ENCODE measurements around the gene AURKAIP1.
"Not testable (repeated sequence)": the region's sequence is repeated elsewhere in the genome, so short reads cannot be mapped to it uniquely, and the experiment has no call there.

Gene AURKAIP1

DNA sequence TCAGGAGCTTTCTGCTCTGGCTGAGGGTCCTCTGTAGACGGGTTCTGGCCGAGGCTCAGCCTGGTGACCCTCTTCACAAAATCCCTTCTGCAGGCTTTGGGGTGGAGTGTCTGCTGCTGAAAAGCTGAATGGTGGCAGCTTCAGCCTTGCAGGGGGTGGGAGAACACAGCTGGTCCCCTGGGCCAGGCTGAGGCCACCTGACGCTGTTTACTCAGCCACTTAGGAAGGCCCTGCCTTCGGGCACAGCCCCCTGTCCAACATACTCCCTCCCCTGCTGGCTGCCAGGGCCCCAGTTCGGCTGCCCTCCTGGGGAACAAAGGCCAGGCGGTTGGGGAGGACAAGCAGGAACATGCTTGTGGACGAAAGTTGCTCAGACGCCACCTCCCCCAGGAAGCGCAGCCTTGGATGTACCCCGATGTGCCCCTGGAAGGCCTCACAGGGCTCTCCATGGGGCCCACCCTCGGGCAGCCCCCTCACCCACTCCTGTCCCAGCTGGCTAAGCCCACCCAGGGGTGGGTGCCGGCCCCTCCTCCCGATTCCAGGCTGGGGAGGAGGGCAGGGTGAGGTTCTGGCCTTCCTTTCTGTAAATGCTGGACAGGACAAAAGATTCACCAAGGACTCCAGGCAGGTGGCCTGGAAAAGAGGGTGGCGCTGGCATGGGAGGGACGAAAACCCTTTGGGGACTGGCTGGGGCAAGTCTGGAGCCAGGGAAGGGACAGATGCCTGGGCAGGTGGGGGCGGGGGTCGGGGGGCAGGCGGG, 46.3 kb upstream of the AURKAIP1 start, which contains the start of gene ANKRD65:
TSS of gene ANKRD65 (minus strand) at position 130 of the 760 bp plus-strand sequence. CDS start 271 bp downstream, outside the sequence.
- H3K4me3 ChIP-seq (ENCODE audit: low read depth, low read length): no peak within 1 kb of the TSS
- POLR2A ChIA-PET: no interaction called here
- TF ChIP-seq, protein P1, sequence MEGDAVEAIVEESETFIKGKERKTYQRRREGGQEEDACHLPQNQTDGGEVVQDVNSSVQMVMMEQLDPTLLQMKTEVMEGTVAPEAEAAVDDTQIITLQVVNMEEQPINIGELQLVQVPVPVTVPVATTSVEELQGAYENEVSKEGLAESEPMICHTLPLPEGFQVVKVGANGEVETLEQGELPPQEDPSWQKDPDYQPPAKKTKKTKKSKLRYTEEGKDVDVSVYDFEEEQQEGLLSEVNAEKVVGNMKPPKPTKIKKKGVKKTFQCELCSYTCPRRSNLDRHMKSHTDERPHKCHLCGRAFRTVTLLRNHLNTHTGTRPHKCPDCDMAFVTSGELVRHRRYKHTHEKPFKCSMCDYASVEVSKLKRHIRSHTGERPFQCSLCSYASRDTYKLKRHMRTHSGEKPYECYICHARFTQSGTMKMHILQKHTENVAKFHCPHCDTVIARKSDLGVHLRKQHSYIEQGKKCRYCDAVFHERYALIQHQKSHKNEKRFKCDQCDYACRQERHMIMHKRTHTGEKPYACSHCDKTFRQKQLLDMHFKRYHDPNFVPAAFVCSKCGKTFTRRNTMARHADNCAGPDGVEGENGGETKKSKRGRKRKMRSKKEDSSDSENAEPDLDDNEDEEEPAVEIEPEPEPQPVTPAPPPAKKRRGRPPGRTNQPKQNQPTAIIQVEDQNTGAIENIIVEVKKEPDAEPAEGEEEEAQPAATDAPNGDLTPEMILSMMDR (IDR thresholded peaks at IDR 0.05; ENCODE audit: insufficient read depth, low read length, missing control alignments): no peak
- CTCF ChIA-PET: interaction anchor here (1.1 to 2.2 kb wide), 2 partner anchors 19 to 83 kb away, joined by 3 to 5 read pairs; no protein-coding TSS in a partner anchor
- no peak for DNase-seq (ENCODE audit: low read depth, low spot score)

DNA sequence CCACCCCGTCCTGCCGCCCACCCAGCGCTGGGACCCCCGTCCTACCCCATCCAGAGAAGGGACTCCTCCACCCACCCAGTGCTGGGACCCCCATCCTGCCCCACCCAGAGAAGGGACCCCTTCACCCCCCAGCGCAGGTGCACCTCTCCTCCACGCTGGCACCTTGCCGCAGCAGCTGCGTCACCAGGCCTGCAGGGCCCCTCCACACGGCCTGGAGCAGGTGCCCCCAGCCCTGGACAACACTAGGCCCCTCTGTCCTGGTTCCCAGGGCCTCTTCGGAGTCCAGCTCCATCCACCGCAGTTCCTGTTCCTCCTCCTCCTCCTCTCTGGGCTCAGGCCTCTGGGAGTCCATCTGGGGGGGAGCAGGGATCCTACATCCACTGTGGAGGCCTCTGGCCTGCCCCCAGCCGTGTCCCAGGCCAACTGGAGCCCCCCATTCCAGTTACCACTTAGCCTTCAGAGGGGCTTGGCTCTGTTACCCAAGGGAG, 45.7 kb upstream of the AURKAIP1 start:
- ChIA-PET CTCF (interaction anchor here (1.1 to 2.2 kb wide), 2 partner anchors 20 to 84 kb away, joined by 3 to 5 read pairs; no protein-coding TSS in a partner anchor), POLR2A (no interaction called here)
- TF ChIP-seq, protein P1 (IDR thresholded peaks at IDR 0.05; ENCODE audit: insufficient read depth, low read length, missing control alignments): no peak
- no peak overlapping the region for H3K4me3 ChIP-seq (ENCODE audit: low read depth, low read length)
- no peak for DNase-seq (ENCODE audit: low read depth, low spot score)

DNA sequence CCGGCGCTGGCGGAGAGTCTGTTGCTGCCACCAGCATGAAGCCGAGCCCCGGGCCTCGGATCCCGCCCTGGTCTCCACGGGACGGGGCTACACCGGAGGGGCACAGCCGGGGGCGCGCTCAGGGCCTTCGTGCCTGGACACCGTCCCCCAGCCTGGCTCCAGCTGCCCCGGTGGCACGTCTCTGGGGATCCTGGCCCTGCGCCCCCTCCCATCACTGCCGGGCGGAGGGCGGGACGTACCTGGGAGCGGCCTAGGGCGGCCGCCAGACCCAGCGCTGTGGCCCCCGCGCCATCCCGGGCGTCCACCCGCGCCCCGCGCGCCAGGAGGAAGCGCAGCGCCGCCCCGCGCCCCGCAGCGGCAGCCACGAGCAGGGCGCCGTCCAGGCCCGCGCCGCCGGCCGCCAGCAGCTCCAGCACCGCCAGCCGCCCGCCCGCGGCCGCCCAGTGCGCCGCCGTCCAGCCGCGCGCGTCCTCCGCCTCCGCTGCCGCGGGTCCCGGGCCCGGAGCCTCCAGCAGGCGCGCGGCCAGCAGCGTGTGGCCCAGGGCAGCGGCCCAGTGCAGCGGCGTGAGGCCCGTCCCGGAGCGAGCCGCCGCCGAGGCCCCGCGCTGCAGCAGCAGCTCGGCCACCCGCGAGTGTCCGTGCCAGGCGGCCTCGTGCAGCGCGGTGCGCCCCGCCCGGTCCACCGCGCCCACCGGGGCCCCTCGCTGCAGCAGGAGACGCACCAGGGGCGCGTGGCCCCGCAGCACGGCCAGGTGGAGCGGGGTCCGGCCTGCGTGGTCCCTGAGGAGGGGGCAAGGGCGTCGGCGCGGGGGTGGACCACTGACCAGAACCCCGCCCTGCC, 45.0 kb upstream of the AURKAIP1 start:
- CTCF ChIA-PET: interaction anchor here (1.1 to 2.2 kb wide), 2 partner anchors 20 to 84 kb away, joined by 3 to 5 read pairs; no protein-coding TSS in a partner anchor
- no peak for DNase-seq (ENCODE audit: low read depth, low spot score)
- H3K4me3 ChIP-seq (ENCODE audit: low read depth, low read length): no peak overlapping the region
- TF ChIP-seq, protein P1 (IDR thresholded peaks at IDR 0.05; ENCODE audit: insufficient read depth, low read length, missing control alignments): no peak
- POLR2A ChIA-PET: no interaction called here

DNA sequence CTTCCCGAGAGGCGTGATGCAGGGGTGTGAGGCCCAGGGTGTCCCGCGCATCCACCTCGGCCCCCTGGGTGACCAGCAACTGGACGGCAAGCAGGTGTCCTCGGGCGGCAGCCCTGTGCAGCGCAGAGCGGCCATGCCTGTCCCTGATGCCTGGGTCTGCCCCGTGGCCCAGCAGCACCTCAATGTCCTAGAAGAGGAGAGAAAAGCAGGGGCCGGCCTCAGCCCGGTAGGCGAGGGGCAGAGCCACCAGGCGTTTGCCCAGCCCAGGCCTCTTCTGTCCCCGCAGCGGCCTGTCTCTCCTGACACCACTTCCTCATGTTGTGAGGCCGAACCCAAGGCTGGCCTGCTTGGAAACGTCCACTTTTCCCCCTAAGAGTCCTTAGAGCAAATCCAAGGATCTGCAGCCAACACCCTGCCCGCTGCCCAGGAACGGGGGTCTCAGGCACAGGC, 44.4 kb upstream of the AURKAIP1 start:
- CTCF ChIA-PET: interaction anchor here (2.2 kb wide), 1 partner anchor 85 kb away, joined by 5 read pairs; no protein-coding TSS in a partner anchor
- POLR2A ChIA-PET: no interaction called here
- TF ChIP-seq, protein P1 (IDR thresholded peaks at IDR 0.05; ENCODE audit: insufficient read depth, low read length, missing control alignments): no peak
- no peak for DNase-seq (ENCODE audit: low read depth, low spot score)
- no peak overlapping the region for H3K4me3 ChIP-seq (ENCODE audit: low read depth, low read length)

DNA sequence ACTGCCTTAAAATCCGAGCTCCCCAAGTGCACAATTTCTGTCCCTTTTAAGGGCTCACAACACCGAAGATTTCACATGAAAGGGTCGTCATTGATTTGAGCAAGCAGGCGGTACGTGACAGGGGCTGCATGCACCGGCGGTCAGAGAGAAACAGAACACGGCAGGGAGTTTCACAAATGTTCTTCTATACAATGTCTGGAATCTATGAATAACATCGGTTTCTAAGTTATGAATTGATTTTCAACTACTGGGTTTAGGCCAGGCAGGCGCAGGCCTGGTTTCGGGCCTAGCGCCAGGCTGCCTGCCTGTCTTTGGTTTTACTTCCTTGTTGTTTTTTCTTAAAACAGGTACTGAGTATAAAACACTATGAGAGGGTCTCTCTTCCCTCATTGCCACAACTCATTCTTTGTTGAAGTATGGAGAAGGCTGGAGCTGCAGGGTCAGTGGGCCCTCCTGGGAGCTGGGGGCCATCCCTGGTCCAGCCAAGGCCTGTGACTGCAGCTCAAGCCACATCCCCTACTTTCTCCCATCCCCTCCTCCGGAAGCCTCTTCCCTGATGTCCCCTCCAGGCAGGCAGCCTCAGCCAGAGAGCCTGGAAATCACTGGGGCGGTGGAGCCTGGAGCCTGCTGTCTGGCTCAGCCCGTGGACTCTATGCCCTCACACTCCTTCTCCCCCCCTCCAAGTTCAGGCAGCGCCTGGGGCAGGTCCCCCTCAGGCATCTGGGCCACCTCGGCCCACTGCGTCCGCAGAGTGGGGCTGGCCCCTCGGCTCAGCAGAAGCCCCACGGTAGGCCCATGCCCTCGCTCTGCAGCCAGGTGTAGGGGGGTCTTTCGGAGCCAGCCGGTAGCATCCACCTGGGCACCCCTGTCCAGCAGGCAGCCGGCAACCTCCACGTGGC, 43.7 kb upstream of the AURKAIP1 start:
- H3K4me3 ChIP-seq (ENCODE audit: low read depth, low read length): no peak overlapping the region
- ChIA-PET POLR2A (no interaction called here), CTCF (interaction anchor here (0.8 kb wide), 1 partner anchor 11 kb away, joined by 4 read pairs; no protein-coding TSS in a partner anchor)
- no peak for DNase-seq (ENCODE audit: low read depth, low spot score)
- TF ChIP-seq, protein P1 (IDR thresholded peaks at IDR 0.05; ENCODE audit: insufficient read depth, low read length, missing control alignments): no peak

DNA sequence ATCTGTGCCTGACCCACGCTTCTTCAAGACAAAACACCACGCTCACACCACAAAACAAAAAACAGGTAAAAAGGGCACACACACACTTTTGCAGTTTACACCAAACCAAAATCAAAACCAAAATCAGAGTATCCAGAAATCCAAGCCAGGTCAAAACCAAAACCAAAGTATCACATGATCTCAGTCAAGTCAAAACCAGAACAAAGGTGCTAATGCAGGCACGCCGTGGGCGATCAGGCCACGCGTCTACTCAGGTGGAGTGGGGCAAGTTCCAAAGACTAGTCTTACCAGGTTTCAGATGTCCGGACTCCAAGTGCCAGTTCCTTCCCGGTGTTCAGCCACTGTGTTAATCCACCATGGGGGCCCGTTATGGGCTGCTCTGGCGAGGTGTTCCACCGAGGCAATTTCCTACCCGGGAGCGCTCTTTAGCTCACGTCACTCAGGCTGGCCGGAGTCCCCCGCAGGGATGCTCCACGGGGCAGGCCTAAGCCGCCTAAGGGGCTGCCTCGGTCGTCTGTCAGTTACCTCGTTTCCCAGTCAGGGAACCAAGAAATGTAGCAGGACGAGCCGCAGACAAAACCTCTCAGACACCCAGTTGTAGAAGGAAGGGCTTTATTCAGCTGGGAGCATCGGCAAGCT, 42.9 kb upstream of the AURKAIP1 start:
- POLR2A ChIA-PET: not testable (repeated sequence)

DNA sequence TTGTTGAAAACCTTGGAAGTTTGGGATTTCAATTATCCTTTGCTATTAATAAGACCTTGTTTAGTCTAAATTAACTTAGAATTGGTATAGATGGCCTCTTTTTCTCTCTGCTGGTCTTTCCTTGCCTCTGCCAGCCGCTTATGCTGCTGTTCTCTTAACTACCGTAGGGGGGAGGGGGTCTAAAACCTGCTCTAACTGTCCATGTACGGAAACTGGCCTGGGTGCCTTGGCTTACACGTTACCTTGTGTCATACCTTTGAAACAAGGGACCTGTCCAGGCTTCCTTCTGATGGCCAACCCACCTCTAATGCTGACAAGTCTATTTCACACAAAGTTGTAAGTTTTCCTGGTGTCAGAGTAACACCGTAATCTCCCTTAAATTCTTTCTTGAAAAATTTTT, 42.4 kb upstream of the AURKAIP1 start:
- CTCF ChIA-PET; DNase-seq (ENCODE audit: low read depth, low spot score); POLR2A ChIA-PET; H3K4me3 ChIP-seq (ENCODE audit: low read depth, low read length): not testable (repeated sequence)

More for the DNA sequence above, 42.9 kb upstream of the AURKAIP1 start:
- CTCF ChIA-PET: interaction anchor here (0.8 kb wide), 1 partner anchor 10 kb away, joined by 4 read pairs; no protein-coding TSS in a partner anchor
- DNase-seq (ENCODE audit: low read depth, low spot score); H3K4me3 ChIP-seq (ENCODE audit: low read depth, low read length): not testable (repeated sequence)
